Kidney (tissue), 14 donors: ENCODE results near the gene PRM2. TPM values are rescaled to one million over a fixed set of nuclear protein-coding genes. Genes with fewer than 3 reads are reported as not detected.

Experiments
- DNase-seq, 5 donors: peaks; one replicate each; pipeline ENCODE4 v3.0.0-alpha.2; 2013 to 2020
- FAIRE-seq: peaks from 2 replicates; lab custom pipeline; 2012; peaks lifted over from hg19 to GRCh38; lab: Jason Lieb, UNC
- H3K27ac ChIP-seq, 2 donors: one replicate each; pipeline ENCODE4 v1.7.0; 2013; ENCODE audit warnings: low read depth in 2 of 2, low read length in 2 of 2, inconsistent platforms in 1 of 2
- H3K27me3 ChIP-seq: one replicate; pipeline ENCODE4 v1.7.1; 2013; ENCODE audit warnings: low read length, inconsistent platforms; ENCODE audit not compliant: control insufficient read depth, insufficient read depth
- H3K36me3 ChIP-seq, 3 donors: one replicate each; pipeline versions ENCODE4 v1.7.0 to v1.7.1; 2013; ENCODE audit warnings: low read length in 3 of 3, control low read depth in 1 of 3, inconsistent platforms in 1 of 3; ENCODE audit not compliant: insufficient read depth in 3 of 3, control insufficient read depth in 2 of 3
- H3K4me1 ChIP-seq, 3 donors: one replicate each; pipeline versions ENCODE4 v1.7.0 to v1.7.1; 2013; ENCODE audit warnings: low read length in 3 of 3, inconsistent platforms in 1 of 3, low read depth in 1 of 3; ENCODE audit not compliant: control insufficient read depth in 2 of 3, insufficient read depth in 2 of 3
- H3K4me3 ChIP-seq, 3 donors: one replicate each; pipeline versions ENCODE4 v1.7.0 to v1.8.1; 2013; ENCODE audit warnings: low read length in 3 of 3, control low read depth in 1 of 3, inconsistent platforms in 1 of 3
- H3K9ac ChIP-seq, 3 donors: one replicate each; pipeline versions ENCODE4 v1.7.0 to v1.7.1; 2013; ENCODE audit warnings: low read length in 3 of 3, control low read depth in 1 of 3, inconsistent platforms in 1 of 3
- H3K9me3 ChIP-seq, 3 donors: one replicate each; pipeline versions ENCODE4 v1.7.0 to v1.7.1; 2013; ENCODE audit warnings: low read length in 3 of 3, control low read depth in 1 of 3, inconsistent platforms in 1 of 3; ENCODE audit not compliant: control insufficient read depth in 2 of 3, insufficient read depth in 1 of 3
- intact Hi-C: fragments of 100-400 bp; cut with DNase I; formaldehyde crosslinking; loops from one replicate; pipeline ENCODE4 v1.11.1; 2022
- polyA plus RNA-seq: library from polyadenylated mRNA; stranded (reverse); fragments of 350-450 nt; fragmentation: Illumina TruSeq; extraction: RNeasy Lipid Tissue Mini Kit (QIAGEN cat#74804); gene quantifications from one replicate; pipeline ENCODE4 v1.2.3, GENCODE V29; 2014; ENCODE audit warnings: low read depth, low replicate concordance; ENCODE audit not compliant: insufficient read depth
- total RNA-seq: library from RNA; stranded (reverse); fragmentation: NEBNext Ultra II Directional; extraction: Animal tissue kit (Norgen Biotek cat#: 25700); gene quantifications from one replicate; pipeline ENCODE4 v1.2.1, GENCODE V29; 2021
- TF ChIP-seq, protein P1 (sequence below): IDR thresholded peaks from 3 replicates; pipeline ENCODE4 v1.5.1; 2012; ENCODE audit warnings: mild to moderate bottlenecking, moderate library complexity, borderline replicate concordance; ENCODE audit not compliant: insufficient read depth; ENCODE audit errors: extremely low read depth
- donor health status: control.
- donor health status: control.
- donor health status: control.
- donor health status: control.
- donor health status: control.
- donor health status: DM: yes; HTN: yes; CAD: no.
- donor health status: Normal renal cell carcinoma (clear cell type).

The PRM2 gene
- total and polyA plus RNA-seq, 2 donors from 2014 or later, result not detected

DNA sequence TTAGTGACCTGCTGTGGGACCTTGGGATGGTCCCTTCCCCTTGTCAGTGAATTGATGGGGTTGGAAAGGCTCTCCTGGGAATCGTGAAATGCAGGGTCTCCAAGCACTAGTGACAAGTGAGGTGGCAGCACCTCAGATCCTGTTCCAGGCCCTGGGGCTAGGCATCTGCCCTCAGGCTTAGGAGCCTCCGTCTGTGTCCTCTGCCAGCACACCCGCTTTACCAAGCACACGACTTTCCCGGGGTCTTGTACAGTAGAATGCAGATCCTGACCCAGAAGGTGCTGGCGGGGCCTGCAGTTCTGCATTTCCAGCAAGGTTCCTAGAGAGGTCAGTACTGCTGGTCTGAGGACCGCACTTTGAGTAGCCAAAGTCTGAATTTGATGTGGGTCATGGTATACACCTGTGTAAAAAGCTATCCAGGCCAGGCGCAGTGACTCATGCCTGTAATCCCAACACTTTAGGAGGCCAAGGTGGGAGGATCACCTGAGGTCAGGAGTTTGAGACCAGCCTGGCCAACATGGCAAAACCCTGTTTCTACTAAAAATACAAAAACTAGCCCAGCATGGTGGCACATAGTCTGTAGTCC lies 38.1 kb upstream of the PRM2 start:
- TF ChIP-seq, protein P1, sequence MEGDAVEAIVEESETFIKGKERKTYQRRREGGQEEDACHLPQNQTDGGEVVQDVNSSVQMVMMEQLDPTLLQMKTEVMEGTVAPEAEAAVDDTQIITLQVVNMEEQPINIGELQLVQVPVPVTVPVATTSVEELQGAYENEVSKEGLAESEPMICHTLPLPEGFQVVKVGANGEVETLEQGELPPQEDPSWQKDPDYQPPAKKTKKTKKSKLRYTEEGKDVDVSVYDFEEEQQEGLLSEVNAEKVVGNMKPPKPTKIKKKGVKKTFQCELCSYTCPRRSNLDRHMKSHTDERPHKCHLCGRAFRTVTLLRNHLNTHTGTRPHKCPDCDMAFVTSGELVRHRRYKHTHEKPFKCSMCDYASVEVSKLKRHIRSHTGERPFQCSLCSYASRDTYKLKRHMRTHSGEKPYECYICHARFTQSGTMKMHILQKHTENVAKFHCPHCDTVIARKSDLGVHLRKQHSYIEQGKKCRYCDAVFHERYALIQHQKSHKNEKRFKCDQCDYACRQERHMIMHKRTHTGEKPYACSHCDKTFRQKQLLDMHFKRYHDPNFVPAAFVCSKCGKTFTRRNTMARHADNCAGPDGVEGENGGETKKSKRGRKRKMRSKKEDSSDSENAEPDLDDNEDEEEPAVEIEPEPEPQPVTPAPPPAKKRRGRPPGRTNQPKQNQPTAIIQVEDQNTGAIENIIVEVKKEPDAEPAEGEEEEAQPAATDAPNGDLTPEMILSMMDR, result no peak
- intact Hi-C loops, result no loop called here
- H3K36me3 ChIP-seq, result no peaks in the 10 kb centered on the region
- H3K27ac ChIP-seq, result no peak overlapping the region
- peaks cover 0 to 15% (median 6%) of the 10 kb centered on the region in 3 donors for H3K4me1 ChIP-seq
- no peaks in the 10 kb centered on the region for H3K9me3 ChIP-seq
- DNase-seq, result no peak
- no peaks in the 10 kb centered on the region for H3K27me3 ChIP-seq
- H3K4me3 ChIP-seq, result no peak overlapping the region
- no peak for FAIRE-seq
- no peak overlapping the region for H3K9ac ChIP-seq

DNA sequence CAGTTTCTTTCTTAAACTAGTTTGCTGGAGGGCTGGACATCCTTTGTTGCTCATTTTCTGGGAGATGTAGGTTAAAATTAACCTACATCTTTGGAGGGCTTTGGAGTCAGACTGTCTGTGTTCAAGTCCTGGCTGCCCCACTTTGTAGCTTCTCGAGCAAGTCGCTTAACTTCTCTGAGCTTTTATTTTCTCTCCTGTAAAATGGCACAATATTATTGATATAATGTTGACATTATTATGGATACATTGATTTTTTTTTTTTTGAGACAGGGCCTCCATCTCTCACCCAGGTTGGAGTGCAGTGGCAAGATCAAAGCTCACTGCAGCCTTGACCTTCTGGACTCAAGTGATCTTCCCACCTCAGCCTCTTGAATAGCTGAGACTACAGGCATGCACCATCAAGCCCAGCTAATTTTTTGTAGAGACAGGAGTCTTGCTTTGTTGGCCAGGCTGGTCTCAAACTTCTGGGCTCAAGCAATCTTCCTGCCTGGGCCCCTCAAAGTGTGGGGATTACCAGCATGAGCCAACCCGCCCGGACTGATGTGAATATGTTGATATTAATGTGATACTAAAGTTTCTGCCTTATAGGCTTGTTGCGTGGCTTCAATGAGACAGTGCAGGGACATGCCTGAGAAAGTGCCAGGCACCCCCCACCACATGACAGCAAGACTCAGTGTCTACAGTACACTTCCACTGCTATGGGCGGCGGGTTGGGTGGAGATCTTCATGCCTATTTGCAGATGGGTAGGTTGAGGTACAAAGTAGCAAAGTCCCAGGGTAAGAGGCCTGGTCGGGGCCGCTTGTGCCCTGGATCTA lies 37.4 kb upstream of the PRM2 start:
- Histone ChIP-seq H3K36me3 (no peaks in the 10 kb centered on the region), H3K4me1 (peaks cover 0 to 19% (median 6%) of the 10 kb centered on the region in 3 donors), H3K9me3 (no peaks in the 10 kb centered on the region), H3K9ac (no peak overlapping the region), H3K4me3 (no peak overlapping the region), H3K27ac (no peak overlapping the region), H3K27me3 (no peaks in the 10 kb centered on the region)
- TF ChIP-seq, protein P1, result no peak
- intact Hi-C loops, result no loop called here
- DNase-seq (no peak), FAIRE-seq (no peak)

DNA sequence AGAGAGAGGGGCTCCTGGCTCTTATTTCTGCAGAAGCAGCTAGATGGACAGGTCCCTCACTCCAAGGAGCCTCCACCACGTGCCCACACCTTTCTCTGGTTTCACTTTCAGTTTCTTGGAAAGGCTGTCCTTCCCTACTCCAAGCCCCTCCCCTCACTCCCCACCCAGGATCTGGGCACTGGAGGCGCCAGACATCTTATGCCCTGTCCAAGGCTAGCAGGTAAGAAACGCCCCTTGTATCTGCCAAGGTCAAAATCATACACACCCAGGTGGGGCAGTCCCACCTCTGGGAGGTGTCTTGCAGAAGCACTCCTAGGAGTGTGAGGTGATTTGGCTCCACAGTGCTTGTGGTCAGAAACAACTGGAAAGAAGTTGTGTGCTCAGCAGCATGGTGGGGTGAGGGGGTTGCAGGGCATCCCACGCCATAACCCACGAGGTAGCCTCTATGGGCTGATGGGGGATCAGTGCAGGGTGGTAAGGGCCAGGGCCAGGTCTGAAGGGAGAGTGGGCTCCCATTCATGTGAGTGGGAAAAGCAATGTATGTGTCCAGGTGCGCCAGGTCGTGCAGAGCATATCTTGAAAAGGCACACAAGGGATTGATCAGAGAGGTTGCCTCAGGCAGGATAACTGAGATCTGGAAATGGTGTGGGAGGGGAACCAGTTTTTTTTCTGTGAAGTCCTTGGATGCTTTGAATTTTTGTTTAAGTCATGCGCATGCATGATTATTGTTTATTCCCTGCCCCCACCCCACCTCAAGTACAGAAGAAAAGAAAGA lies 36.6 kb upstream of the PRM2 start:
- DNase-seq, result peak in 4 of 5 donors; percentile 68 to 88 (median 86)
- intact Hi-C loops, result no loop called here
- H3K27me3 ChIP-seq, result no peaks in the 10 kb centered on the region
- peaks cover 0 to 24% (median 6%) of the 10 kb centered on the region in 3 donors for H3K4me1 ChIP-seq
- no peak for FAIRE-seq
- peak overlapping the region in 1 of 2 donors; percentile 52 for H3K27ac ChIP-seq
- no peak overlapping the region for H3K9ac ChIP-seq
- H3K4me3 ChIP-seq, result peak overlapping the region in 2 of 3 donors; percentile 12
- no peaks in the 10 kb centered on the region for H3K9me3 ChIP-seq
- no peaks in the 10 kb centered on the region for H3K36me3 ChIP-seq
- TF ChIP-seq, protein P1, result no peak
